ENCODE results near the gene KCNK10. TPM values are rescaled to one million over a fixed set of nuclear protein-coding genes. Genes with fewer than 3 reads are reported as not detected.

KCNK10 gene
- total and polyA plus RNA-seq, 2 of the 8 experiments (the other 6 are each of a cell fraction or from before 2014, with no cell fraction given) = 0.45 to 0.63 TPM

DNA sequence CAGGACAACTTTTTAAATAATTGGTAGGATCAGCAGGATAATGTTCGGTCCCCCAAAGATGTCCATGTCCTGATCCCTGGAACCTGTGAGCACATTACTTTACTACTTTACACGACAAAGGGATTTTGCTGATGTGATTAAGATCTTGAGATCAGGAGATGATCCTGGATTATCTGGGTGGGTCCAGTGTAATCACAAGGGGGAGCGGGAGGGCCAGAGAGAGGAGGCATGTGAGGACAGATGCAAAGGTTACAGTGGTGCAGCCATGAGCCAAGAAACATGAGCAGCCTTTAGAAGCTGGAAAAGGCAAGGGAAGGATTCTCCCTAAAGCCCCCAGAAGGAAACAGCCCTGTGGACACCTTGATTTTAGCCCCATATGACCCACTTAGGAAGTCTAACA lies 33.1 kb downstream of the KCNK10 start:
- H2AK5ac ChIP-seq (ENCODE audit: low read depth, low read length) = no peak overlapping the region
- CTCF ChIA-PET (ENCODE audit: partially characterized antibody) = interaction anchor here (0.5 to 1.9 kb wide), 4 partner anchors 8 to 40 kb away, joined by 4 to 8 read pairs (median 4); no protein-coding TSS in a partner anchor
- no peak overlapping the region for H3K9ac ChIP-seq (replicated peaks in 1 of 4; ENCODE audit: extremely low read depth in 1 of 4, low read depth in 3 of 4, low read length in 3 of 4)
- no peaks in the 10 kb centered on the region for H3K4me1 ChIP-seq (replicated peaks in 1 of 4; ENCODE audit: control insufficient read depth in 3 of 4, insufficient read depth in 4 of 4, low read length in 3 of 4)
- H3K79me1 ChIP-seq (ENCODE audit: low read depth, low read length) = no peaks in the 10 kb centered on the region
- H3K4me2 ChIP-seq (ENCODE audit: insufficient read depth in 1 of 2, low read depth in 2 of 2, low read length in 2 of 2) = no peak overlapping the region
- H3K36me3 ChIP-seq (ENCODE audit: control insufficient read depth in 2 of 4, insufficient read depth in 4 of 4, low read length in 3 of 4) = no peaks in the 10 kb centered on the region
- no peak overlapping the region for H3K56ac ChIP-seq (replicated peaks; ENCODE audit: insufficient read length, low read depth, low read length)
- TF ChIP-seq, protein P1, sequence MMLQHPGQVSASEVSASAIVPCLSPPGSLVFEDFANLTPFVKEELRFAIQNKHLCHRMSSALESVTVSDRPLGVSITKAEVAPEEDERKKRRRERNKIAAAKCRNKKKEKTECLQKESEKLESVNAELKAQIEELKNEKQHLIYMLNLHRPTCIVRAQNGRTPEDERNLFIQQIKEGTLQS (IDR thresholded peaks at IDR 0.05; ENCODE audit: insufficient read depth, low read depth, low read length) = no peak
- TF ChIP-seq CBX8 (IDR thresholded peaks at IDR 0.05; ENCODE audit: borderline replicate concordance, low read depth, low read length) (no peak), NRF1 (IDR thresholded peaks at IDR 0.05; ENCODE audit: low read depth, low read length) (no peak), CHD1 (IDR thresholded peaks at IDR 0.05; ENCODE audit: low read depth, low read length) (no peak), CEBPB (IDR thresholded peaks at IDR 0.05; ENCODE audit: low read depth, low read length) (no peak), RFX5 (IDR thresholded peaks at IDR 0.05; ENCODE audit: borderline replicate concordance, low read depth, low read length) (no peak), EGR1 (IDR thresholded peaks at IDR 0.05; ENCODE audit: borderline replicate concordance, low read depth, low read length) (no peak), EZH2 (IDR thresholded peaks at IDR 0.05; ENCODE audit: low read depth, low read length, severe bottlenecking) (no peak)
- TF ChIP-seq, protein P2, sequence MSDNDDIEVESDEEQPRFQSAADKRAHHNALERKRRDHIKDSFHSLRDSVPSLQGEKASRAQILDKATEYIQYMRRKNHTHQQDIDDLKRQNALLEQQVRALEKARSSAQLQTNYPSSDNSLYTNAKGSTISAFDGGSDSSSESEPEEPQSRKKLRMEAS (IDR thresholded peaks at IDR 0.05) = no peak
- TF ChIP-seq, protein P3, sequence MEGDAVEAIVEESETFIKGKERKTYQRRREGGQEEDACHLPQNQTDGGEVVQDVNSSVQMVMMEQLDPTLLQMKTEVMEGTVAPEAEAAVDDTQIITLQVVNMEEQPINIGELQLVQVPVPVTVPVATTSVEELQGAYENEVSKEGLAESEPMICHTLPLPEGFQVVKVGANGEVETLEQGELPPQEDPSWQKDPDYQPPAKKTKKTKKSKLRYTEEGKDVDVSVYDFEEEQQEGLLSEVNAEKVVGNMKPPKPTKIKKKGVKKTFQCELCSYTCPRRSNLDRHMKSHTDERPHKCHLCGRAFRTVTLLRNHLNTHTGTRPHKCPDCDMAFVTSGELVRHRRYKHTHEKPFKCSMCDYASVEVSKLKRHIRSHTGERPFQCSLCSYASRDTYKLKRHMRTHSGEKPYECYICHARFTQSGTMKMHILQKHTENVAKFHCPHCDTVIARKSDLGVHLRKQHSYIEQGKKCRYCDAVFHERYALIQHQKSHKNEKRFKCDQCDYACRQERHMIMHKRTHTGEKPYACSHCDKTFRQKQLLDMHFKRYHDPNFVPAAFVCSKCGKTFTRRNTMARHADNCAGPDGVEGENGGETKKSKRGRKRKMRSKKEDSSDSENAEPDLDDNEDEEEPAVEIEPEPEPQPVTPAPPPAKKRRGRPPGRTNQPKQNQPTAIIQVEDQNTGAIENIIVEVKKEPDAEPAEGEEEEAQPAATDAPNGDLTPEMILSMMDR (IDR thresholded peaks at IDR 0.05; ENCODE audit: control extremely low read depth in 1 of 3, insufficient read depth in 1 of 3, low read depth in 1 of 3, low read length in 3 of 3) = no peak
- no peaks in the 10 kb centered on the region for H3K79me2 ChIP-seq (ENCODE audit: control insufficient read depth in 1 of 2, insufficient read depth in 2 of 2, low read length in 2 of 2)
- no peaks in the 10 kb centered on the region for H4K20me1 ChIP-seq (replicated peaks in 1 of 2; ENCODE audit: control insufficient read depth in 1 of 2, insufficient read depth in 2 of 2, low read length in 2 of 2)
- no peak overlapping the region for H2AFZ ChIP-seq (ENCODE audit: low read length)
- POLR2A ChIA-PET (ENCODE audit: partially characterized antibody) = no interaction called here
- no peaks in the 10 kb centered on the region for H3K9me3 ChIP-seq (ENCODE audit: insufficient read depth in 2 of 2, low read depth in 1 of 2, low read length in 1 of 2)
- H3K27ac ChIP-seq (ENCODE audit: low read depth, low read length) = no peak overlapping the region
- no peak overlapping the region for H2BK20ac ChIP-seq (ENCODE audit: low read length)
- no peak overlapping the region for H3K18ac ChIP-seq (ENCODE audit: extremely low read depth, low read length)
- no peak overlapping the region for H2BK12ac ChIP-seq (ENCODE audit: low read depth, low read length)
- no peaks in the 10 kb centered on the region for H3K23me2 ChIP-seq (ENCODE audit: low read depth, low read length)
- H3K4me3 ChIP-seq (ENCODE audit: extremely low read depth in 1 of 4, insufficient read depth in 2 of 4, low read depth in 3 of 4, low read length in 4 of 4) = no peak overlapping the region
- no peaks in the 10 kb centered on the region for H3K27me3 ChIP-seq (replicated peaks in 1 of 4; ENCODE audit: control insufficient read depth in 3 of 4, extremely low read depth in 1 of 4, insufficient read depth in 3 of 4, low read length in 3 of 4)
- H2BK15ac ChIP-seq (ENCODE audit: low read length) = no peak overlapping the region
- H2BK120ac ChIP-seq (replicated peaks; ENCODE audit: low read depth, low read length) = no peak overlapping the region
- DNase-seq (ENCODE audit: low read depth in 1 of 2, low spot score in 2 of 2) = no peak
- 92% methylated on average over 3 of the region's 3 CpGs; no CpG with 5 or more reads in 1 of the 2 experiments for WGBS, 2 experiments (ENCODE audit: extremely low coverage in 1 of 2, insufficient coverage in 1 of 2, insufficient read length in 1 of 2, insufficient replicate concordance in 2 of 2, low coverage in 1 of 2, low lambda C conversion rate in 2 of 2, missing lambda C conversion rate in 1 of 2)
- no peak overlapping the region for H3K14ac ChIP-seq (ENCODE audit: insufficient read length)
- H3K4ac ChIP-seq (replicated peaks; ENCODE audit: insufficient read length, low read depth, low read length) = no peak overlapping the region
- no peak for FAIRE-seq
- no peak overlapping the region for H4K5ac ChIP-seq (ENCODE audit: insufficient read length, low read depth, low read length)
- no peak overlapping the region for H2BK5ac ChIP-seq (ENCODE audit: low read depth, low read length)
- H3K23ac ChIP-seq (ENCODE audit: insufficient read length) = no peak overlapping the region
- H4K8ac ChIP-seq (ENCODE audit: extremely low read depth, insufficient read depth, low read length) = no peak overlapping the region
- H4K91ac ChIP-seq (replicated peaks; ENCODE audit: insufficient read length, low read length) = no peak overlapping the region

All from H1 (cell line).